Measurements from ENCODE around the gene SLFN12L. TPM values are rescaled to one million over a fixed set of nuclear protein-coding genes. Genes with fewer than 3 reads are reported as not detected.

Gene SLFN12L
- polyA plus RNA-seq, 1 of the 3 experiments (the other 2 are of a cell fraction) = not detected

DNA sequence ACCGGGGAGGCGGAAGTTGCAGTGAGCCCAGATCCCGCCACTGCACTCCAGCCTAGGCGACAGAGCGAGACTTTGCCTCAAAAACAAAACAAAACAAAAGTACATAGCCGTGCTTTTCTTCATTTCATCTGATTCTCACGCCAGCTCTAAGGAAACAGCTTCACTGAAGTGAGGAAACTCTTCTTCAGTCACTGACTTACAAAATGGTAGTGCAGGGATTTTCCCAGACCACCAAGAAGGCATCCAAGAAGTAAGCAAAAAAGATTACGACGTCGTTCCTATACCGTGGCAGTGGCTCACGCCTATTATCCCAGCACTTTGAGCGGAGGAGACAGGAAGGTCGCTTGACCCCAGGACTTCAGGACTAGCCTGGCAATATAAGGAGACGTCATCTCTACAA, 48.5 kb downstream of the SLFN12L start:
- Histone ChIP-seq H3K27me3 (ENCODE audit: insufficient read depth) (peaks cover 71% of the 10 kb centered on the region), H3K4me1 (ENCODE audit: control insufficient read depth in 1 of 2, insufficient read depth in 2 of 2, low read depth in 1 of 2, low read length in 1 of 2) (no peaks in the 10 kb centered on the region), H3K36me3 (replicated peaks in 1 of 2; ENCODE audit: control insufficient read depth in 1 of 2, insufficient read depth in 2 of 2, low read length in 1 of 2) (no peaks in the 10 kb centered on the region), H3K9ac (no peak overlapping the region), H3K4me2 (no peak overlapping the region), H3K79me2 (ENCODE audit: insufficient read depth) (no peaks in the 10 kb centered on the region), H2AFZ (ENCODE audit: low read depth) (no peak overlapping the region), H4K20me1 (ENCODE audit: insufficient read depth) (no peaks in the 10 kb centered on the region), H3F3A (replicated peaks; ENCODE audit: insufficient read depth) (no peaks in the 10 kb centered on the region), H3K9me2 (no peaks in the 10 kb centered on the region), H3K9me3 (no peaks in the 10 kb centered on the region), H3K4me3 (ENCODE audit: low read depth in 2 of 2, low read length in 1 of 2) (no peak overlapping the region), H3K27ac (ENCODE audit: low read depth in 2 of 2, low read length in 1 of 2) (no peak overlapping the region)
- TF ChIP-seq RAD21 (IDR thresholded peaks at IDR 0.05; ENCODE audit: low read length) = no peak
- TF ChIP-seq, protein P1, sequence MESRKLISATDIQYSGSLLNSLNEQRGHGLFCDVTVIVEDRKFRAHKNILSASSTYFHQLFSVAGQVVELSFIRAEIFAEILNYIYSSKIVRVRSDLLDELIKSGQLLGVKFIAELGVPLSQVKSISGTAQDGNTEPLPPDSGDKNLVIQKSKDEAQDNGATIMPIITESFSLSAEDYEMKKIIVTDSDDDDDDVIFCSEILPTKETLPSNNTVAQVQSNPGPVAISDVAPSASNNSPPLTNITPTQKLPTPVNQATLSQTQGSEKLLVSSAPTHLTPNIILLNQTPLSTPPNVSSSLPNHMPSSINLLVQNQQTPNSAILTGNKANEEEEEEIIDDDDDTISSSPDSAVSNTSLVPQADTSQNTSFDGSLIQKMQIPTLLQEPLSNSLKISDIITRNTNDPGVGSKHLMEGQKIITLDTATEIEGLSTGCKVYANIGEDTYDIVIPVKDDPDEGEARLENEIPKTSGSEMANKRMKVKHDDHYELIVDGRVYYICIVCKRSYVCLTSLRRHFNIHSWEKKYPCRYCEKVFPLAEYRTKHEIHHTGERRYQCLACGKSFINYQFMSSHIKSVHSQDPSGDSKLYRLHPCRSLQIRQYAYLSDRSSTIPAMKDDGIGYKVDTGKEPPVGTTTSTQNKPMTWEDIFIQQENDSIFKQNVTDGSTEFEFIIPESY (IDR thresholded peaks at IDR 0.05; ENCODE audit: borderline replicate concordance, low read depth) = no peak
- TF ChIP-seq EZH2phosphoT487 (IDR thresholded peaks at IDR 0.05; ENCODE audit: borderline replicate concordance, low read depth) = no peak
- TF ChIP-seq SIN3A (IDR thresholded peaks at IDR 0.05; ENCODE audit: borderline replicate concordance, low read depth, low read length) = no peak
- TF ChIP-seq FOXJ3 (CRISPR knock-in tag; IDR thresholded peaks at IDR 0.05) = no peak
- WGBS (ENCODE audit: low lambda C conversion rate) = 15% methylated on average over 15 of the region's 15 CpGs
- ChIA-PET POLR2A (no interaction called here), CTCF (no interaction called here)
- DNase-seq = no peak

DNA sequence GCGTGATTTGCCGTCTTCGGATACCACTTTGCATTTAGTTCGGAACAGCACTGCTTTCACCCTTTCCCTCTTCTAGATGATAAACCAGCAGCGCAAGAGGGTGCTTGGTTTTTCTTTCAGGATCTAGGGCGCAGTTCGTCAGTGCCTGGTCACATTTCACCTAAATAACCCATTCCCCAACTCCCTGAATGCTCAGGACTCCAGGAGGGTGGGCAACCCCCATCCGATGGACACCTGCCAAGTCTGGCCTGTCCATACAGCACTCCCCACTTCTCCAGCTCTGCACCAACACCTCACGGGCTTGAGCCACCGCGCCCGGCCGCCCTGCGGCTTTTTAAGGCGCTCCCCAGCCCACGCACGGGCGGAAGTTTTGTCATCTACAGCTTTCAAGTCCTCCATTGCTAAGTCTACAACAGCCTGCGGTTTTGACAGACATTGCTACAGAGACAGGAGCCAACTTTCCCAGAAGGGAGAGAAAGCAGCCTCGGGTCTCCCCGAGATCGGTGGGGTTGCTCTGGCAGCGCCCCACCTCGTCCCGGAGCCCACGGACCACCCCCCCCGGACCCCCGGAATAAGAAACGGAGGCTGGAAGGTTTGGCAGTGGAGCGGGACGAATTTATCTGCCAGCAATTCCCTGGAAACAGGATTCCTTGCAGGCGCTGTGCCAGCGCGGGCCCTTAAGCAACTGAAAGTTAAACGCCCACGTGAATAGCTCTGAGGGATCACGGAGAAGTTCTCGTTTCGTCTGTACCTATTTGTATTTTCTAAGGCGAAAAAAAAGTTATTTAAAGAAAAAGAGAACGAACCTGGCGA, 50.4 kb downstream of the SLFN12L start:
- H3K27ac ChIP-seq (ENCODE audit: low read depth in 2 of 2, low read length in 1 of 2) = no peak overlapping the region
- no peaks in the 10 kb centered on the region for H3K79me2 ChIP-seq (ENCODE audit: insufficient read depth)
- ChIA-PET POLR2A (no interaction called here), CTCF (interaction anchor here (1.4 kb wide), 1 partner anchor 52 kb away, joined by 4 read pairs; no protein-coding TSS in a partner anchor)
- H3K36me3 ChIP-seq (replicated peaks in 1 of 2; ENCODE audit: control insufficient read depth in 1 of 2, insufficient read depth in 2 of 2, low read length in 1 of 2) = no peaks in the 10 kb centered on the region
- TF ChIP-seq EZH2phosphoT487 (IDR thresholded peaks at IDR 0.05; ENCODE audit: borderline replicate concordance, low read depth) (no peak), GABPA (IDR thresholded peaks at IDR 0.05; ENCODE audit: low read depth) (no peak), NFIC (IDR thresholded peaks at IDR 0.05; ENCODE audit: borderline replicate concordance) (peak; percentile 6; the same call in 1 of the 2 replicates)
- H2AFZ ChIP-seq (ENCODE audit: low read depth) = peak overlapping the region; percentile 74
- peaks cover 57% of the 10 kb centered on the region for H3K27me3 ChIP-seq (ENCODE audit: insufficient read depth)
- H3K4me1 ChIP-seq (ENCODE audit: control insufficient read depth in 1 of 2, insufficient read depth in 2 of 2, low read depth in 1 of 2, low read length in 1 of 2) = no peaks in the 10 kb centered on the region
- DNase-seq = no peak
- peak overlapping the region; percentile 4 to 57; a peak in 3 of 4 replicates for H3K4me3 ChIP-seq (ENCODE audit: low read depth in 2 of 2, low read length in 1 of 2)
- 7% methylated on average over 41 of the region's 42 CpGs for WGBS (ENCODE audit: low lambda C conversion rate)
- H3F3A ChIP-seq (replicated peaks; ENCODE audit: insufficient read depth) = no peaks in the 10 kb centered on the region
- peak overlapping the region; percentile 91 for H3K4me2 ChIP-seq
- H3K9me2 ChIP-seq = no peaks in the 10 kb centered on the region
- no peaks in the 10 kb centered on the region for H4K20me1 ChIP-seq (ENCODE audit: insufficient read depth)
- H3K9me3 ChIP-seq = no peaks in the 10 kb centered on the region
- H3K9ac ChIP-seq = no peak overlapping the region

DNA sequence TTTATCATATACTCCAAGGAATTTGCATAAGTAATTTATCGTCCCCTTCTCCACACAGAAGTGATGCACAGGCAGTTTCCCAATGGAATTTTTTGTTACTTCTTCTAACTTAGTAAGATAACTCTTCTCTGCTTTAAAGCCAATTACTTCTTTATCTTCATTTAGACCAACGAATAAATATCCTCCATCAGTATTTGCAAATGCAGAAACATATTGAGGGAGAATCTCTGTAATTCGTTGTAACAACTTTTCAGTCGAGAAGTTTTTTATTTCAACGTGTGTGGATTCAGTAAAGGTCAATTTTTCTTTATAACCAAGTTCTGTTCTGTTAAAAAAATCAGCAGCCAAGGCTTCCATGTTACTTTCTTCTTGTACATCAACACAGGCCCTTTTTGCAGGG, 58.2 kb downstream of the SLFN12L start:
- Histone ChIP-seq H3K79me2 (ENCODE audit: insufficient read depth) (no peaks in the 10 kb centered on the region), H3K9me3 (no peaks in the 10 kb centered on the region; the same call in 1 of the 2 replicates), H3K9ac (no peak overlapping the region), H3K27me3 (ENCODE audit: insufficient read depth) (peaks cover 37% of the 10 kb centered on the region), H3K4me2 (no peak overlapping the region), H2AFZ (ENCODE audit: low read depth) (no peak overlapping the region), H3K9me2 (no peaks in the 10 kb centered on the region), H3K4me3 (ENCODE audit: low read depth in 2 of 2, low read length in 1 of 2) (no peak overlapping the region), H3K27ac (ENCODE audit: low read depth in 2 of 2, low read length in 1 of 2) (no peak overlapping the region), H3K4me1 (ENCODE audit: control insufficient read depth in 1 of 2, insufficient read depth in 2 of 2, low read depth in 1 of 2, low read length in 1 of 2) (no peaks in the 10 kb centered on the region), H3K36me3 (replicated peaks in 1 of 2; ENCODE audit: control insufficient read depth in 1 of 2, insufficient read depth in 2 of 2, low read length in 1 of 2) (no peaks in the 10 kb centered on the region), H3F3A (replicated peaks; ENCODE audit: insufficient read depth) (no peaks in the 10 kb centered on the region), H4K20me1 (ENCODE audit: insufficient read depth) (no peaks in the 10 kb centered on the region)
- ChIA-PET CTCF (no interaction called here), POLR2A (no interaction called here)
- 3% methylated on average over 5 of the region's 5 CpGs for WGBS (ENCODE audit: low lambda C conversion rate)
- DNase-seq = no peak
- TF ChIP-seq RCOR1 (IDR thresholded peaks at IDR 0.05; ENCODE audit: low read length) (no peak), CHD2 (IDR thresholded peaks at IDR 0.05; ENCODE audit: low read length, partially characterized antibody) (no peak), JUND (IDR thresholded peaks at IDR 0.05) (no peak), GABPA (IDR thresholded peaks at IDR 0.05; ENCODE audit: low read depth) (no peak), MEF2A (IDR thresholded peaks at IDR 0.05; ENCODE audit: borderline replicate concordance, low read depth) (no peak), ELF1 (IDR thresholded peaks at IDR 0.05) (no peak), TAF1 (IDR thresholded peaks at IDR 0.05; ENCODE audit: borderline replicate concordance, low read depth, low read length) (no peak), TCF12 (IDR thresholded peaks at IDR 0.05) (no peak)
- TF ChIP-seq, protein P2, sequence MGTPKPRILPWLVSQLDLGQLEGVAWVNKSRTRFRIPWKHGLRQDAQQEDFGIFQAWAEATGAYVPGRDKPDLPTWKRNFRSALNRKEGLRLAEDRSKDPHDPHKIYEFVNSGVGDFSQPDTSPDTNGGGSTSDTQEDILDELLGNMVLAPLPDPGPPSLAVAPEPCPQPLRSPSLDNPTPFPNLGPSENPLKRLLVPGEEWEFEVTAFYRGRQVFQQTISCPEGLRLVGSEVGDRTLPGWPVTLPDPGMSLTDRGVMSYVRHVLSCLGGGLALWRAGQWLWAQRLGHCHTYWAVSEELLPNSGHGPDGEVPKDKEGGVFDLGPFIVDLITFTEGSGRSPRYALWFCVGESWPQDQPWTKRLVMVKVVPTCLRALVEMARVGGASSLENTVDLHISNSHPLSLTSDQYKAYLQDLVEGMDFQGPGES (IDR thresholded peaks at IDR 0.05; ENCODE audit: low read depth, low read length) = no peak
- TF ChIP-seq, protein P1 (IDR thresholded peaks at IDR 0.05; ENCODE audit: borderline replicate concordance, low read depth) = no peak
